Measurements from ENCODE around the gene ACSL6. TPM values are rescaled to one million over a fixed set of nuclear protein-coding genes. Genes with fewer than 3 reads are reported as not detected.

ACSL6 gene
- total and polyA plus RNA-seq, 2 donors from 2014 or later: 1.4 to 2.1 TPM

- FAIRE-seq (no peak), DNase-seq (no peak)
- H3K4me3 ChIP-seq (ENCODE audit: low read length in 3 of 3): no peak overlapping the region
- no peaks in the 10 kb centered on the region for H3K36me3 ChIP-seq (ENCODE audit: control insufficient read depth in 2 of 3, insufficient read depth in 3 of 3, low read length in 3 of 3)
- no peaks in the 10 kb centered on the region for H3K4me1 ChIP-seq (ENCODE audit: control insufficient read depth in 2 of 3, insufficient read depth in 2 of 3, low read depth in 1 of 3, low read length in 3 of 3)
- H3K9ac ChIP-seq (ENCODE audit: low read length in 3 of 3): no peak overlapping the region
- H3K9me3 ChIP-seq (ENCODE audit: control insufficient read depth in 2 of 3, insufficient read depth in 1 of 3, low read length in 3 of 3): no peaks in the 10 kb centered on the region
- intact Hi-C loops (cut with DNase I): no loop called here
- H3K27ac ChIP-seq (ENCODE audit: low read depth in 2 of 2, low read length in 2 of 2): no peak overlapping the region
- H3K27me3 ChIP-seq (ENCODE audit: control insufficient read depth, insufficient read depth, low read length): peaks cover 3% of the 10 kb centered on the region
- no peak for TF ChIP-seq CTCF (IDR thresholded peaks at IDR 0.05; ENCODE audit: borderline replicate concordance, extremely low read depth, insufficient read depth)
Measured at GRCh38 chr5:132016721-132017250, 5.3 kb upstream of the ACSL6 start.

- intact Hi-C loops (cut with DNase I): no loop called here
- no peak overlapping the region for H3K27ac ChIP-seq (ENCODE audit: low read depth in 2 of 2, low read length in 2 of 2)
- H3K36me3 ChIP-seq (ENCODE audit: control insufficient read depth in 2 of 3, insufficient read depth in 3 of 3, low read length in 3 of 3): no peaks in the 10 kb centered on the region
- peaks cover 5% of the 10 kb centered on the region for H3K27me3 ChIP-seq (ENCODE audit: control insufficient read depth, insufficient read depth, low read length)
- peaks cover 0 to 5% (median 0%) of the 10 kb centered on the region in 3 donors for H3K4me1 ChIP-seq (ENCODE audit: control insufficient read depth in 2 of 3, insufficient read depth in 2 of 3, low read depth in 1 of 3, low read length in 3 of 3)
- no peak overlapping the region for H3K9ac ChIP-seq (ENCODE audit: low read length in 3 of 3)
- FAIRE-seq (no peak), DNase-seq (peak in 2 of 5 donors; percentile 7 to 38)
- H3K9me3 ChIP-seq (ENCODE audit: control insufficient read depth in 2 of 3, insufficient read depth in 1 of 3, low read length in 3 of 3): no peaks in the 10 kb centered on the region
- TF ChIP-seq CTCF (IDR thresholded peaks at IDR 0.05; ENCODE audit: borderline replicate concordance, extremely low read depth, insufficient read depth): no peak
- no peak overlapping the region for H3K4me3 ChIP-seq (ENCODE audit: low read length in 3 of 3)
Measured at GRCh38 chr5:132013711-132014110, 2.3 kb upstream of the ACSL6 start.

- H3K36me3 ChIP-seq (ENCODE audit: control insufficient read depth in 2 of 3, insufficient read depth in 3 of 3, low read length in 3 of 3): no peaks in the 10 kb centered on the region
- H3K4me1 ChIP-seq (ENCODE audit: control insufficient read depth in 2 of 3, insufficient read depth in 2 of 3, low read depth in 1 of 3, low read length in 3 of 3): peaks cover 0 to 5% (median 0%) of the 10 kb centered on the region in 3 donors
- no peak overlapping the region for H3K27ac ChIP-seq (ENCODE audit: low read depth in 2 of 2, low read length in 2 of 2)
- H3K4me3 ChIP-seq (ENCODE audit: low read length in 3 of 3): no peak overlapping the region
- H3K9ac ChIP-seq (ENCODE audit: low read length in 3 of 3): no peak overlapping the region
- TF ChIP-seq CTCF (IDR thresholded peaks at IDR 0.05; ENCODE audit: borderline replicate concordance, extremely low read depth, insufficient read depth): no peak
- DNase-seq (peak in 2 of 5 donors; percentile 2 to 36), FAIRE-seq (no peak)
- H3K9me3 ChIP-seq (ENCODE audit: control insufficient read depth in 2 of 3, insufficient read depth in 1 of 3, low read length in 3 of 3): no peaks in the 10 kb centered on the region
- intact Hi-C loops (cut with DNase I): no loop called here
- H3K27me3 ChIP-seq (ENCODE audit: control insufficient read depth, insufficient read depth, low read length): peaks cover 5% of the 10 kb centered on the region
Measured at GRCh38 chr5:132013006-132013689, 1.7 kb upstream of the ACSL6 start.
